ENCODE data around the gene DUSP14.

Gene DUSP14

GRCh38 chr17:37557482-37557881, 67.8 kb downstream of the DUSP14 start:
- no peak for DNase-seq (ENCODE audit: low read depth, low spot score)

- DNase-seq (ENCODE audit: low read depth, low spot score) = no peak
Measured at GRCh38 chr17:37558299-37558698, 68.6 kb downstream of the DUSP14 start.

GRCh38 chr17:37562016-37562745, 72.5 kb downstream of the DUSP14 start:
- no peak for DNase-seq (ENCODE audit: low read depth, low spot score)

Data from smooth muscle cell of the brain vasculature (primary cell).